GM12864 (cell line): ENCODE measurements around the gene CRTC1.
"Not testable (repeated sequence)": the region's sequence is repeated elsewhere in the genome, so short reads cannot be mapped to it uniquely, and the experiment has no call there.

Source experiments
- DNase-seq: peaks from one replicate; pipeline ENCODE4 v3.0.0-alpha.2; 2011; ENCODE audit warnings: low read depth
- H3K4me3 ChIP-seq: 2 replicates; pipeline ENCODE4 v1.5.1; 2011; ENCODE audit warnings: mild to moderate bottlenecking, low read depth, low read length, control low read depth
- TF ChIP-seq, protein P1 (sequence below): IDR thresholded peaks from 2 replicates; pipeline ENCODE4 v1.5.1; 2011; ENCODE audit warnings: low read depth, mild to moderate bottlenecking, moderate library complexity, low read length, control low read depth, inconsistent platforms; ENCODE audit errors: missing control alignments

CRTC1 gene

GRCh38 chr19:18671303-18672043 lies 12.0 kb upstream of the CRTC1 start:
- TF ChIP-seq, protein P1, sequence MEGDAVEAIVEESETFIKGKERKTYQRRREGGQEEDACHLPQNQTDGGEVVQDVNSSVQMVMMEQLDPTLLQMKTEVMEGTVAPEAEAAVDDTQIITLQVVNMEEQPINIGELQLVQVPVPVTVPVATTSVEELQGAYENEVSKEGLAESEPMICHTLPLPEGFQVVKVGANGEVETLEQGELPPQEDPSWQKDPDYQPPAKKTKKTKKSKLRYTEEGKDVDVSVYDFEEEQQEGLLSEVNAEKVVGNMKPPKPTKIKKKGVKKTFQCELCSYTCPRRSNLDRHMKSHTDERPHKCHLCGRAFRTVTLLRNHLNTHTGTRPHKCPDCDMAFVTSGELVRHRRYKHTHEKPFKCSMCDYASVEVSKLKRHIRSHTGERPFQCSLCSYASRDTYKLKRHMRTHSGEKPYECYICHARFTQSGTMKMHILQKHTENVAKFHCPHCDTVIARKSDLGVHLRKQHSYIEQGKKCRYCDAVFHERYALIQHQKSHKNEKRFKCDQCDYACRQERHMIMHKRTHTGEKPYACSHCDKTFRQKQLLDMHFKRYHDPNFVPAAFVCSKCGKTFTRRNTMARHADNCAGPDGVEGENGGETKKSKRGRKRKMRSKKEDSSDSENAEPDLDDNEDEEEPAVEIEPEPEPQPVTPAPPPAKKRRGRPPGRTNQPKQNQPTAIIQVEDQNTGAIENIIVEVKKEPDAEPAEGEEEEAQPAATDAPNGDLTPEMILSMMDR, result no peak
- H3K4me3 ChIP-seq, result no peak overlapping the region

DNA sequence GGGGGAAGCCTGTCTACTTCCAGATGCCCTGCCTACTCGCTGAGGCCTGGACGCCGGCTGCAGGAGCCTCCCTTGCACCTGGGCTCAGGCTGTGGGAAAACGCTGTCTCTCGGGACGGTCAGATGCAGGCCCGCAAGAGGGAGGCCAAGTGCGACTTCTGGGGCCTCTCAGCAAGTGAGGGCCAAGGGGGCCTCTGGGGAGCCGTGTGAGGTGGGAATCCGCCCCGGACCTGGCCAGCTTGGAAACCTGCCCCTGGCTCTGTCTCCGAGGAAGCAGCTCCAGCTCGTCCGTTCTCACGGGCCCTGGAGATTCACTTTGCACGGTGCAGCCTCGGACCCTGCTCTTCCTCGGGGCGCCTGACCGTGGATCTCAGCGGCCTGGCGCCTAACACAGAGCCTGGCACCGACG lies 11.4 kb upstream of the CRTC1 start:
- no peak overlapping the region for H3K4me3 ChIP-seq
- TF ChIP-seq, protein P1, result no peak
- DNase-seq, result no peak

More at GRCh38 chr19:18671303-18672043, 12.0 kb upstream of the CRTC1 start:
- DNase-seq, result no peak

DNA sequence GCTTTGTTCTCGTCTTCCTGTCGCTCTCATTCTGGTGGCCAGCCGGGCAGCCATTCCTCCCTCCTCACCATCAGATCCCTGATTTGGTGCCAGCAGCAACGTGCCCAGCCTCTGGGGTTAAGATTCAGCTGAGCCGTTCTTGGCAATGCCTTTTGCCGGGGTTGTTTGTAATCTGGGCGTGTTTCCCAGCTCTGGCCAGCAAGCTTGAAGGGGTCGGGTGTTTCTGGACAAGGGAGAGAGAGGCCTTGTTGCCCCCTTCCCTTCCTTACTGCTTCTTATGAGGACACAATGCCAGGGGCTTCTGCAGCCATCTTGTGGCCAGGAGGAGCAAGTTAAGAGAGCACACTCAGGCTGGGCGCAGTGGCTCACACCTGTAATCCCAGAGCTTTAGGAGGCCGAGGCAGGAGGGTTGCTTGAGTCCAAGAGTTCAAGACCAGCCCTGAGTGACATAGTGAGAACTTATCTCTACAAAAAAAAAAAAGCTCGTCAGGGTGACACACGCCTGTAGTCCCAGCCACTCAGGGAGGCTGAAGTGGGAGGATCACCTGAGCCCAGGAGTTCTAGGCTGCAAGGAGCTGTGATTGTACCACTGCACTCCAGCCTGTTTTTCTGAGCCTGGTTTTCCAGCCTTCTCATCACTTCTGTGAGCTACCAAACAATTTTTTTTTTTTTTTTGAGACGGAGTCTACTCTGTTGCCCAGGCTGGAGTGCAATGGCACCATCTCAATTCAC lies 10.7 kb upstream of the CRTC1 start:
- TF ChIP-seq, protein P1, result peak; percentile 25
- H3K4me3 ChIP-seq, result no peak overlapping the region
- no peak for DNase-seq

DNA sequence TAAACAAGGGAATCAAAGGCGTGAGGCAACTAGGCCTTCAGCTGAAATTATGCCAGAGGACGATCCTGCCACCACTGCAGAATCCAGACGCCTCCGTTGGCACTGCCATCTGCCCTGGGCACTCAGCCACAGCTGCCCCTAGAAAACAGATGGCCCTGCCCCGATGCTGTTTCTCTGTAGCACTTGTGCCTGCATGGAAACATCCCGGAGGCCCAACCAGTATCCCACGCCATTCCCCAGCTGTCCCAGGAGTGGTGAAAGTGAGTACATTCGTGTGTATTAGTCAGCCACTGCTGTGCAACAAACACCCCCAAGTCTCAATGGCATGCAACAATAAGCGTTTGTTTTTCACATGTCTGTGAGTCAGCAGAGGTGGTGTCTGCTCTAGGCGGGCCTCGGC lies 8.9 kb upstream of the CRTC1 start:
- no peak overlapping the region for H3K4me3 ChIP-seq
- TF ChIP-seq, protein P1, result no peak
- no peak for DNase-seq

GRCh38 chr19:18675779-18676178 lies 7.7 kb upstream of the CRTC1 start:
- no peak overlapping the region for H3K4me3 ChIP-seq
- TF ChIP-seq, protein P1, result peak; percentile 55
- no peak for DNase-seq

DNA sequence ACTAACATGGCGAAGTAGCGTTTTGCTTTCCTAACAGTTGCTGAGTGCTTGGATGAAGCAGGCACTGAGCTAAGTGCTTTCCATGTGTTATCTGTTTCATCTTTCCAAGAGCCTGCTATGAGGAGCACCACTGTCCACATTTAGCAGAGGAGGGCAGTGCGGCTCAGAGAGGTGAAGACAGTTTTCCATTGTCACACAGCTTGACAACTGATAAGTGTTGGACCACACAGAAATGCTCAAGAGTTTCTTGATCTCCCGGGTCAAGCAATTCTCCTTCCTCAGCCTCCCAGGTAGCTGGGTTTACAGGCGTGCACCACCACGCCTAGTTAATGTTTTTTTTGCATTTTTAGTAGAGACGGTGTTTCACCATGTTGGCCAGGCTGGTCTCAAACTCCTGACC lies 6.8 kb upstream of the CRTC1 start:
- no peak overlapping the region for H3K4me3 ChIP-seq
- DNase-seq, result no peak
- TF ChIP-seq, protein P1, result no peak

- H3K4me3 ChIP-seq, result no peak overlapping the region
- no peak for DNase-seq
- TF ChIP-seq, protein P1, result no peak
These were observed 6.3 kb upstream of the CRTC1 start for GRCh38 chr19:18677156-18677555.

- H3K4me3 ChIP-seq, DNase-seq: not testable (repeated sequence)
These were observed 3.3 kb upstream of the CRTC1 start for GRCh38 chr19:18680148-18680547.
